Kasumi-1 (cell line): ENCODE results near the gene EVI2B.
"Not testable (repeated sequence)": the region's sequence is repeated elsewhere in the genome, so short reads cannot be mapped to it uniquely, and the experiment has no call there.

Source experiments
- DNase-seq, 2 experiments: peaks; one replicate each; lab custom pipeline; 2025; lab: John Stamatoyannopoulos, UW

EVI2B gene

DNA sequence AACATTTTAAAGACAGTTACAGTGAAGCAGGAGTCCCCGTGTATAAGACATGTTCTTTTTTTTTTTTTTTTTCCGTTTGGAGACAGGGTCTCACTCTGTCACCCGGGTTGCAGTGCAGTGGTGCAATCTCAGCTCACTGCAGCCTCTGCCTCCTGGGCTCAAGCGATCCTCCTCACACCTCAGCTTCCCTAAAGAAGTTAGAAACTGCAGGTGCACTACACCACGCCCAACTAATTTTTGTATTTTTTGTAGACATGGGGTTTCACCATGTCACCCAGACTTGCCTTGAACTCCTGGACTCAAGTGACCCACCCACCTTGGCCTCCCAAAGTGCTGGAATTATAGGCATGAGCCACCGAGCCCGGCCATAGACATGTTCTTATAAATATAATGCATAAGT, 3.0 kb downstream of the EVI2B start:
- no peak for DNase-seq

DNA sequence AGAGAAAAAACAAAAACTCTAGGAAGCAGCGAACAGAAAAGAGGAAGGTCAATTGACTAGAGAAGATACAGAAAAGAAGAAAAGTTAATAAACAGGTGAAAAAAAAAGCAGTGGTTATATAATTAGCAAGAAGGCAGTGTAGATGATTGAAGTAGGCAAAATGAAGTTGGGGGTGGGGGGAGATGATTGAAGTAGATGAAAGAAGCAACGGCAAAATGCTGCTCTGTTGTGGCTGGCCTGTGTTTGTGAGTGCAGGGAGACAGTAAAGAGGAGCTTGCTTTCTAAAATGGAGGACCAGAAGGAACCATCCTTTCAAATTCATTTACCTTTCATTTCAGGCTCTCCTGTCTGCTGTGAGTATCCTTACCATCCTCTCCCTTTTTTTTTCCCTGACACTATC, 3.6 kb downstream of the EVI2B start:
- DNase-seq, result peak; percentile 49 to 55

DNA sequence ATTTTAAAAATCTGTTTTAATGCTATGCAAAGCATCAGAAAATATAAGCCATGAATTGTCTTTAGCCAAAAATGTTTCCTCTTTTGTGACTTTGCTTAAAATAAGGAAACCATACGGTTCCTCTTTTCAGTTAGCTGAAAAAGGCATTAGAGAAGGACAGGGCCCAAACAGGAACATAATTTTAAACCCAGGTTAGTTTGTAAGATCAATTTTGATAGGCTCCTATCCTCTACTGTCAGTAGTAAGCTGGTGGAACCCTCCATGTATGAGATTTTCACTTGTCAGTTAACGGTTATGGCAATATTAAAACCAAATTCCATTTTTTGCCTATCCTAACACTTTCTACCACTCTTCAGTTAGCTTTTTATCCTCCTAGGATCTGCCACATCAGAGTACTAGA, 4.3 kb downstream of the EVI2B start:
- peak; percentile 95 to 98 for DNase-seq

DNA sequence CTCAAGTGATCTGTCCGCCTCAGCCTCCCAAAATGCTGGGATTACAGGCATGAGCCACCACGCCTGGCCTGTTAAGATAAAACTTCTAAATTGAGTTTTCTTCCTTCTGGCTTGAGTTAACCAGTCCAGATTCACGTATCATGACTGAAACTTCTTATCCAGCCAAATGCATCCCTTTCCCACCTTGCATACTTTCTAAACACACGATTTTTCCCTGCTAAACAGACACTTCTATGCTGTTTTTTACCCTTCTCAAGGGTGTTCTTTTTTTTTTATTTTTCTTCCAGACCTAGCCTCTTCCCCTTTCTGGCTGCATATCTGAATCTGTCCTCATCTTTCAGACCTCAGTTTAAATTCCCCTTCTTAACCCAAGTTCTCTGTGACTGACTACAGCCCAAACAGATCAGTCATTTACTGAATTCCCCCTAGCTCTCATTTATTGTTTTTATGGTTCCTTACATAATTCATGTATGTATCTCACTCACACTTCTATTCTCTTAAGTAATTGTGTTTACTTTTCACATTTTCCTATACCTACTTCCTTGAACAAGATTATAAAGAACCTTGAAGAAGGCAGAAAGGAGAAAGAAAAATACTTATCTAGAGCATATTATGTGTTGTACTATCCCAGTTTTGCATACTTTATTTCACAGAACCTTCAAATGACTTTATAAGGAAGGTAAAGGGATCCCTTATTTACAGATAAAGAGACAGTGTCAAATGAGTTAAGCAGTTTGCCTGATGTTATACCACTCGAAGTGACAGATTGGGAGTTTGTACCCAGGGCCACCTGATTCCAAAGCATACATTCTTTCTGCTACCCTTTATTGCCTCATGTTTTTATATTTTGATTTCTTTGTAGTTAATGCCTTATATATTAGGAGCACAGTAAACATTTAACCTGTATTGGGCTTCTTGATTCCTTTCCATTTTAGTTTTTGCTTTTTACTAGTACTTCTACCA, 5.2 kb downstream of the EVI2B start:
- DNase-seq, result peak; percentile 64 to 70

DNA sequence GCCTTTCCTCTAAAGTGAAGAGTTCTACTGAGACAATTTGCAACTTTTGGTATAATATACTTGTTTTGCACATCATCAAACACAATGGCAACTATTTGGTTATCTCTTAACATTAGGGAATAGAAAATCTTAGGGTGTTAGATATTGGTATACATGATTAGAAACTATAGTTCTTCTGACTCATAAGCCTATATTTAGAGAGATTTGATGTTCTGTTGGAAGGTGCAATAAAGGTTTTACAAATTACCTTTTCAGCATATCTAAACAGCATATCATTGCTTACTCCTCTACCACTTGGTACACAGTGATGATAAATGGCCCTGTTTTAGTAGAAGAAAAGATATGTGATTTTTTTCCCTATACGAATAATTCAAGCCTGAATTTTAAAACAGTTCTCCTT, 6.2 kb downstream of the EVI2B start:
- DNase-seq, result no peak

DNA sequence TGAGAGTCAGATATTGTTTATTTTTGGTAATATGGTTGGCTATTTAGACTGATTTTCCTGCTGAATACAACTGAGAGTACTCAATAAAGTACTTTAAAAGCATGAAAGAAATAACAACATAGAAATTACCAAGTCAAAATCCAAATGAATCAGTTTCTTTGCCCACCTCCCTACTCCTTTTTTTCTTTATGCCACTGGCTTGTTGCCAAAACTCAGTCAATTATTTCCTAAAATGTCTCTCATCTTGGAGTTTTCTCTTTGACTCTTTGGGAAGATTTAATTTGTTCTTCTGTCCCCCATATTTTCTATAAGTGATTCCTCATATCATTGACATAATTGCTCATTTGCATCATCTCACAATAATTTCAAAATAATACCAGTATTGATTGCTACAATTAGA, 14.2 kb downstream of the EVI2B start:
- no peak for DNase-seq

DNA sequence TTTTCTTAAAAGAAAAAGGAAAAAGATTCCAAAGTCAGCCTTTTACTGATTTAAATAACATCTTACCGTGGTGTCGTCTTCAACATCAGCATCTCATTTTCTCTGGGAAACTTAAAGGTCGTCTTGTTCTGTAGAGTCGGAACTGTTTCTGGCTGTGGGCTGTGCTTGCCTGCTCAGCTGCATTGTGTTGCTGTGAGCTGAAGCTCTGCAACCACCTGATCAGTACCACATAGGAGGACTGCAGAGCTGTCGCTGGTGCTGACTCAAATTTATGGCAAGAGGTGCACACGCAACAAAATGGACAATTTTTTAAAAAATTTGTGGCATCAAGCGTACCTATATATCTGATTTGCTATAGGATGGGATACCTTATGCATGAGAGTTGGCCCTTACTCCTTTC, 16.8 kb downstream of the EVI2B start, which contains the start of gene OMG:
Gene OMG, minus strand, starts transcription at position 150 of the 400 bp plus-strand sequence. CDS start 908 bp downstream, outside the sequence.
- no peak for DNase-seq

DNA sequence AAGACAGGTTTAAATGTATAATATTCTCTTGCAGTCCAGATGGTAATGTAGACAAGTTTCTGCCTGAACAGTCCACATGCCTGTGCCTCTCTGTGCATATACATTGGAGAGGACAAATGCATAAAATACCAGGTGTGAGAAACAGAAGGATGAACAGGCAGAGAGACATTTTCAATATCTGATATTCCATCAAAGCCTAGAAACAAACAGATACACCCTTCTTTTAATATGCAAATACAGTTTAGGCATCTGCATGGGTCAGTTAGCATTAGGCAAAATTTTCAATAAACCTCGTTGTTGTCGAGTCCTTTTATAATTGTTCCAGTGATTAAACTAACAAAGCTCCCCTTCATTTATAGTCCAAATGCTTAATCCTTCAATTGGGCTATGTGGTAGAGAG, 17.7 kb downstream of the EVI2B start:
- no peak for DNase-seq

DNA sequence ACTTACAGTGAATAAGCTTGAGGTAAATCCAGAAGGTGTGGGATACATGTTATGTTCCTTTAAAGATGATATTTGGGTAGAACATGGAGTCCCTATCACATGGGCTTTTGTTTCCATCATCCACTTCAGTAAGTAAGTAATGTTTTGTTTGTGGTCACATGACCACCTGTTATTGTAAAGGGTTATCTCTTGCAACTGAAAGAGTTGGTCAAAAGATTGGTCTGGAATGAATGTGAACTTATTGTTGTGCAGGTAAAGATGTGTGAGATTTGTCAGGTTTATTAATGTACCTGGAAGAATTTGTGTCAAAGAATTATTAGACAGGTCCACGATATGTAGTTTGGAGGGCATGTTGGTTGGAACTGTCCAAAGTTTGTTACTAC, 18.4 kb downstream of the EVI2B start:
- DNase-seq, result no peak

DNA sequence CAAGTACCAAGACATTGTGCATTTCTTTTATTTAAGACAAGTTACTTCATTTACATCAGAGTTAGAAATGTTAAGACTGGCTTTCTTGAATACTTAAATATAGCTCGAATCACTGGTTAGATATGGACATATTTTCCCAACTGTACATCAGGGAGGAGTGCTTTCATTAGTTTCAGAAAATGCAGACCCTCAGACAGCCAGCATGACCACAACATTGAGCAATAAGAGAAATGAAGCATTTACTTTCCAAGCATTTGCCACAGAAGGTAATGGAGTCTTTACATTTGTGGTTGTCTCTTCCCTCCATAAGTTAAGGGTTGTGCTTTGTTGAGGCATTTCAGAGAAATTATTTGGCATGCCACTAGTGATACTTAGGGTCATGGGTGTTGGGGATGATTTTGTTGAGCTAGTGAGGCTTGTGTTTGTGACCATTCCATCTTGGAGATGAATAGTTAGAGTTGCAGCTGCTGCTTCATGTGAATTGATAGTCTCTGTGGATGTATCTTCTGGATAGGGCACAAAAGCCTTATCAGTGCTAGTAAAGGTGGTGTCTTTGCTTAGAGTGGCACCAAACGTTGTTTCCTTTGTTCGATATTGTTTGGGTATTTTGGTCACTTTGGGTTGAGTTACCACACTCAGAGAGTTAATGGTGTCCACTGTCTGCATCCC, 18.9 kb downstream of the EVI2B start:
- DNase-seq, result peak in 1 of 2 experiments; percentile 11

DNA sequence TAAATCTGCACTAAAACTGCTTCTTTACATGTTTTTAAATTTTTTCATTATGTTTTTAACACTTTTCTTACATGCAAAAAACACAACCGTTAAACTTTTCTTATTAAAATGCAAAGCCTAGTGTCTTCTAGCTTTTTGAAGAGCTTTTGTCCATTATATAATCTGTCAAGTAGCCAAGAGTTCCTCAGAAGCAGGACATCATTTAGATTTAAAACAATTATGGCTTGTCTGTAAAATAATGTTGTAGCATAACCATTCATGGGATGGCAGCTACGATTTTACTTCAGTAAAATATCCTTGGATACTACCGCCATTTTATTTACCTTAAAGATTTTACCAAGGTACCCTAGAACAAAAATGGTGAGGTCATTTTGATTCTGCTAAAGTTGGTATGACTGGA, 19.6 kb downstream of the EVI2B start:
- no peak for DNase-seq

DNA sequence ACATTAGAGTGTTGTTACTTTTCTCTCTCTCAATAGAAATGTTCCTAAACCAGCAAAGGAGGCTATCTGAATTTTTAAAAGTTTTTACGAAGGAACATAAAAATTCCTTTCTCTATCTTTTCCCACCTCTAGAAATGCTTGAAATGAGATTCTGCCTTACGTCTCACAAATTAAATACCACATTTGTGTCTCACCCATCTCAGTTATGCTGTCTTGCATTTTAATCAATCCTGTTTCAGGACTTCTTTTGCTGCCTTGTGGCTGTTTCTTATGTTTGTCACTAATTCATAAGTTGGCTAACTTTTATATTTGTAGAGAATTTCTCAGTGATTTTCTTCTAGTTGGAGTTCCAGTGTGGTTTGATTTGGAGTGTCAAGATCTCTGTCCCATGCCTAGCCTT, 20.3 kb downstream of the EVI2B start:
- DNase-seq, result no peak

DNA sequence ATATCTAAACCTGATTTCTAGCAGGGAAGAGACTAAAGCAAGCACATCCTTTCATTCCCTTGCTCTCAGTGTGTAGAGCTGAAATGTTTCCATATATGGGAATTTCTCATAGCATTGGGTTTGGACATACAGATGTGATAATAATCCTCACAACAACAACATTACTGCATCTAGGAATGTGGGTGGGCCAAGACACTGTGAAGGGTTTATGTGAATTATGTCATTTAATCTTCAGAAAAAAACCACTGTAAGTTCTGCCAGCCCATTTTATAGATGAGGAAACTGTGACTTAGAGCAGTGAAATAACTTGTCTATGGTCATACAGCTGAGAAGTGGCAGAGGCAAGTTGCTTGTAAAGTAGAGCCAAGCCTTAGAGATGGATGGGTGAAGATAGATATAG, 22.0 kb downstream of the EVI2B start:
- no peak for DNase-seq

DNA sequence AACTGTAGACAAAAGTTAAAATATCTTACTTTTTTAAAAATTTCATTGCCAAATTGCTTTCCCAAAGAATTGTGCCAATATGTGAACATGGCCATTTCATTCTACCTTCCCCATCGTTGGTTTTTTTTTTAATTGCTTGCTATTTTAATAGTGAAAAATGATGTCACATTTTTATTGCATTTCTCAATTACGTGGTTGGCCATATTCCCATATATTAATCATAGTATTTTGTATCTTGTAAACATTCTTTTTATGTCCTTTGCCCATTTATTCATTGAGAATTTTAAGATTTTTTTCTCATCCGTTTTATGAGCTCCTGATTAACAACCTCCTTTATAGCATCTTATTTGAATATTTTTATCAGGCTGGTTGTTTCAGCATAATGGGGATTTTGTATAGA, 24.1 kb downstream of the EVI2B start:
- no peak for DNase-seq

DNA sequence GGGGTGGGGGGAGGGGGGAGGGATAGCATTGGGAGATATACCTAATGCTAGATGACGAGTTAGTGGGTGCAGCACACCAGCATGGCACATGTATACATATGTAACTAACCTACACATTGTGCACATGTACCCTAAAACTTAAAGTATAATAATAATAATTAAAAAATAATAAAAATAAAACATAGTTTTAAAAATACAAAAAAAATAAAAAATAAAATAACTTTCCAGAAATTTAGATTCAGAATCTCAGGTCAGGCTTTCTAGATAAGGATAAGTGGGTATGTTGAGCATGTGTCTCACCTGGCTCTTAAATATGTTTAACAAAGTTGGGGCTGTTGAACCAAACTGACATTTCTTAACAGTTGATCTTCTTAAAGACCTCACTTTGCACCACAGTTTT, 25.9 kb downstream of the EVI2B start:
- DNase-seq, result not testable (repeated sequence)

DNA sequence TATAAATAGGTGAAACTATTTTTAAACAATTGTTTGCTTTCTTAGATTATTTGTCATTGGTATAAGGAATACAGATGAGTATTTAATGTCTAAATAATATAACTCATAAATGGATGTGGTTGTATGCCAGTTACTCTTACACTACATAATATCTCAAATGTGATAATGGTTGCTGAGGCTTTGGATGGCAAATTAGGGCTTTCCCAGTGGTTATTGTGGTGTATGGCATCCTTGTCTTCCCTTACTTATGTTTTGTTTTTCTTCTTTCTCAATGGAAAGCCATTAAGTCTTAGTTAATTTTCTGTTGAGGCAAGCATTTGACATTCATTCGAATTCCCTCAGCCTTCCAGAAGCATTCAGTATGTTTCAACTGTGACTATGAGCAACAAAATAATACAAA, 27.3 kb downstream of the EVI2B start:
- DNase-seq, result peak in 1 of 2 experiments; percentile 20

DNA sequence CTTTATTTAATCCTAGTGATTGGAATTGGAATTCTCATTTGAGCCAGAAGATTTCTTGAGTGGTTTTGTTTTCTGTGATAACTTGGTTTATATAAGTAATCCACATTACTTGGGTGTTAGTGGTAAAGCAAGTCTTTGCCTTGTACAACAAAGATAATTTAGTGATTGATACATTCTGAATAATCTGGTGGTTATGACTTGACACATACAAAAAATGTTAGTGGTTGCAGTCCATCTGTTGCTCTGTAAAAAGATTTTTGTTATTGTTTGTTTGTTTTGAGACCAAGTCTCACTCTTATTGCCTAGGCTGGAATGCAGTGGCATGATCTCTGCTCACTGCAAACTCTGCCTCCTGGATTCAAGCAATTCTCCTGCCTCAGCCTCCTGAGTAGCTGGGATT, 30.0 kb downstream of the EVI2B start:
- DNase-seq, result no peak

DNA sequence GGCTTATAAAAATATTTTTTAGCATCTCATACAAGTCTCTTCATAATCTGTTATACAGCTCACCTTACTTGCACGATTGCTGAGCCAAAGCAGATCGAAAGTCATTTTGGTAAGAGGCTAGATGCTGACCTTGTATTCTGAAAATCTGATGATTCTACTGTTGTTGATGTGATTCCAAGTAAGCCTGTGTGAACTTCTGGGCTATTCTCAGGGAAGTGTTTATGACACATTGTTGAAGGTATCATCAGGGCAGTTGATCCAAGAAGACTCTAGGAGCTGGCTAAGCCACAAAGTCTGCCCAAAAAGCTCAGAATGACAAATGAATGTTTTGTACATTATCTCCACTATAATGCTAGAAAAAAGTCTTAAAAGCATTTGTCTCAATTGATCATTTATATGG, 32.8 kb downstream of the EVI2B start:
- no peak for DNase-seq

DNA sequence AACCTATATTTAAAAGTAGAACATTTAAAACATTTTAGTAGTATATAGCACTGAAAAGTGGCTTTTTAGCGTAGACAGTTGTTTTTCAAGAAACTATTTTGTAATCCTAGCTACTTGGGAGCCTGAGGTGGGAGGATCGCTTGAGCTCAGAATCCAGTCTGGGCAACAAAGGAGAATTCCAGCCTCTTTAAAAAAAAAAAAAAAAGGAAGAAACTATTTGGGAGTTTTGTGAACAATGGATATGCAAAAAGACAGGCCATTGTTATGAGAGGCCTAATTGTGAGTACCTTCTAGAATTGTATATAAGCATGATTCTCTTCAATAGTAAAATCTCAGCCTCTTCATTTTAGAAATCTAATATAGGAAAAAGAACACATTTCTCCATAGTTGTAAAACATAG, 34.5 kb downstream of the EVI2B start:
- no peak for DNase-seq

DNA sequence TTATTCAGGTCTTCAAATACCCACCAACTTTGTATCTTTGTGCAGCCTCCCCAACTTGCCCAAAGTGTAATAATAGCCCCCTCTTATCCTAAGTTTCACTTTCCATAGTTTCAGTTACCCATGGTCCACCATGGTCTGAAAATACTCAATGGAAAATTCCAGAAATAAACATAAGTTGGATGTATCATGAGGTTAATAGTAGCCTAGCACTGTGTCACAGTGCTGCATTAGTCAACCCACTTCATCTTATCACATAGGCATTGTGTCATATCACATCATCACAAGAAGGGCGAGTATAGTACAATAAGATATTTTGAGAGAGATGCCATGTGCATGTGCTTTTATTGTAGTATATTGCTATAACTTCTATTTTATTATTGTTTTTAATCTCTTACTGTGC, 38.7 kb downstream of the EVI2B start:
- DNase-seq, result no peak

DNA sequence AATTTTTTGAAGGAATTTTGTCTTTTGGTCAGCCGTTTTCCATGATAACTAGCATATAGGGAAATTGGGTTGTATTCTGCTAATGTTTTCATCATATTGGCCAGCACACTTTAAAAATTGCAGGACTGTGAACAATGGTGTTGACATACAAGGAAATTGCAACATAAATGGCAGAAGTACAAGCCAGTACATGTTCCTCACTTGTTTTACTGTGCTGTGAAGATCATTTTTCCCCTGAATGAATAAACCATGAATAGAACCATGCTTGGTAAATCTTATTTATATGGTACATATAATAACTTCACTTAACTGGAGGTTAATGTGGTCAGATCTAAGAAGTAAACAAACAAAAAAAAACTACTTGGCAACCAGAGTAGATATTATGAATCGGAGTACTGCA, 39.6 kb downstream of the EVI2B start:
- DNase-seq, result peak; percentile 56 to 65

DNA sequence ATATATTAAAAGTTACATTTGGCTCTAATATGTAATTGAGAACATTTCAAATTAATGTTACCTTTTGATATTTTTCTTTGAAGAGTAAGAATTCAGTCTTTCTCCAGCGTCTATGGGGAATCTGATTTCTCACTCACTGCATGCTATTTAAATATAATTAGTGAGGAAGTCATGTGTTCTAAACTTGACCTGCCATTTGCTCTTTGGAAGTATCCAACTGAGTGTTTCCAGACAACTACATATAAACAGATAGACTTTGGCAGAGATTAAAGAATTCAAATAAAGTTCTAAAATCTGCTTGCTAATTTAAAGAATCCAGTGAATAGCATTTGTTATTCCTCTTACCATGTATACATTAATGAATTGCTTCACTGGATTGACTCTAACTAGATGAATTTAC, 40.3 kb downstream of the EVI2B start:
- no peak for DNase-seq

DNA sequence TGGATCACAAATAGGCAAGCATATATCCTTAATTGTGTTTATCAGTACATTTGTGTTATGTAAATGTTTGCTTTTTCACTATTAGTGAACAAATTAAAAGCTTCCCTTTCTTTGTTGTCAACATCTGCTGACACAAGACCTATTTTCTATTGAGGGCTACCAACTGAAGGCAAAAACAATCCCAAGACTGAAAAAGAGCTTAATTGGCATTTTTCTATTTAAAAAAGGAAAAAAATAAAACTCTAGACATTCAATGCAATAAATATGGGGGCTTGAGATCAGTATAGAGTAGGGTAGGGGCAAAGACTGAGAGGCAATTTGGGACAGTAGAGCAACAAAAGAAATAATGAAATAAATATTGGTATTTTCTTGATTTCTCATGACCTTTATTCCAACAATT, 41.1 kb downstream of the EVI2B start:
- no peak for DNase-seq
